ENCODE measurements around the gene ULK1. TPM values are rescaled to one million over a fixed set of nuclear protein-coding genes. Genes with fewer than 3 reads are reported as not detected.

Gene ULK1
- total and polyA plus RNA-seq, 2 of the 13 experiments (the other 11 are each of a cell fraction or from before 2014, with no cell fraction given): 2.8 to 10.1 TPM

DNA sequence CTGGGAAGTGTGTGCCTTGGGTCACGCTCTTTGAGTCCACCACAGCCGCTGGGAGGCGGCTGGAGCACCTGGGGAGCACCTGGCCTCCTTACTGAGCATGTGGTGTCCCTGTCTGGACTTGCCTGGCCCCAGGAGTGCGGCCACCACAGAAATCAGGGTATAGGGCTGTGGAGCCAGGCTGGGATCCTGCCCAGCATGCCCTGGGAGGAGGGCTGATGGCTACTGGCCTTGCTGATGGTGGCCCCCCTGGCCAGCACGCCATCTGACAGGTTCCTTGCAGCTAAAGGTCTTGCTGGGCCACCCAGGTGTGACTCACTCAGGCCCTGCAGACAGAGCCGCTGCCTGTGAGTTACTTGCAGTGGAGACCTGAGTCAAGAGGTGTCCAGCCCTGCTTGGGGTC lies 6.0 kb downstream of the ULK1 start:
- no peak for FAIRE-seq
- WGBS (ENCODE audit: low lambda C conversion rate): 100% methylated on average over 3 of the region's 6 CpGs
- no peak overlapping the region for H3K4me2 ChIP-seq (ENCODE audit: low read depth, low read length)

More for the DNA sequence above, 6.0 kb downstream of the ULK1 start:
- H3K79me2 ChIP-seq (ENCODE audit: insufficient read depth, low read length): peaks cover 10% of the 10 kb centered on the region
- no peaks in the 10 kb centered on the region for H3K27me3 ChIP-seq (ENCODE audit: control insufficient read depth in 1 of 2, insufficient read depth in 2 of 2, low read length in 2 of 2)
- ATAC-seq (no peak), DNase-seq (ENCODE audit: low spot score) (no peak)
- peaks cover 39% of the 10 kb centered on the region; the same call in 1 of the 2 replicates for H4K20me1 ChIP-seq (ENCODE audit: insufficient read depth, low read length)
- in situ Hi-C loops (cut with HindIII; ENCODE audit: extremely low pct_ligation_motif_present, low pct_unique_long_range_greater_than_20kb): no loop called here
- no peak overlapping the region for H3K4me3 ChIP-seq (replicated peaks in 1 of 3; ENCODE audit: insufficient read depth in 1 of 3, low read depth in 2 of 3, low read length in 3 of 3)
- no TSS peak for BruUV-seq (replicated peaks)
- TF ChIP-seq AGO2 (optimal IDR thresholded peaks at IDR 0.05; ENCODE audit: low read depth, low read length) (peak; percentile 28), PHF5A (CRISPR knock-in tag; IDR thresholded peaks at IDR 0.05; ENCODE audit: low read depth, unreplicated experiment) (no peak), ZFP91 (CRISPR knock-in tag; IDR thresholded peaks at IDR 0.05; ENCODE audit: borderline replicate concordance) (no peak), SP2 (CRISPR knock-in tag; IDR thresholded peaks at IDR 0.05) (no peak), CHCHD3 (CRISPR knock-in tag; IDR thresholded peaks at IDR 0.05) (no peak)
- TF ChIP-seq, protein P1, sequence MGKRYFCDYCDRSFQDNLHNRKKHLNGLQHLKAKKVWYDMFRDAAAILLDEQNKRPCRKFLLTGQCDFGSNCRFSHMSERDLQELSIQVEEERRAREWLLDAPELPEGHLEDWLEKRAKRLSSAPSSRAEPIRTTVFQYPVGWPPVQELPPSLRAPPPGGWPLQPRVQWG (CRISPR knock-in tag; IDR thresholded peaks at IDR 0.05; ENCODE audit: borderline replicate concordance, low read depth): no peak
- TF ChIP-seq, protein P2, sequence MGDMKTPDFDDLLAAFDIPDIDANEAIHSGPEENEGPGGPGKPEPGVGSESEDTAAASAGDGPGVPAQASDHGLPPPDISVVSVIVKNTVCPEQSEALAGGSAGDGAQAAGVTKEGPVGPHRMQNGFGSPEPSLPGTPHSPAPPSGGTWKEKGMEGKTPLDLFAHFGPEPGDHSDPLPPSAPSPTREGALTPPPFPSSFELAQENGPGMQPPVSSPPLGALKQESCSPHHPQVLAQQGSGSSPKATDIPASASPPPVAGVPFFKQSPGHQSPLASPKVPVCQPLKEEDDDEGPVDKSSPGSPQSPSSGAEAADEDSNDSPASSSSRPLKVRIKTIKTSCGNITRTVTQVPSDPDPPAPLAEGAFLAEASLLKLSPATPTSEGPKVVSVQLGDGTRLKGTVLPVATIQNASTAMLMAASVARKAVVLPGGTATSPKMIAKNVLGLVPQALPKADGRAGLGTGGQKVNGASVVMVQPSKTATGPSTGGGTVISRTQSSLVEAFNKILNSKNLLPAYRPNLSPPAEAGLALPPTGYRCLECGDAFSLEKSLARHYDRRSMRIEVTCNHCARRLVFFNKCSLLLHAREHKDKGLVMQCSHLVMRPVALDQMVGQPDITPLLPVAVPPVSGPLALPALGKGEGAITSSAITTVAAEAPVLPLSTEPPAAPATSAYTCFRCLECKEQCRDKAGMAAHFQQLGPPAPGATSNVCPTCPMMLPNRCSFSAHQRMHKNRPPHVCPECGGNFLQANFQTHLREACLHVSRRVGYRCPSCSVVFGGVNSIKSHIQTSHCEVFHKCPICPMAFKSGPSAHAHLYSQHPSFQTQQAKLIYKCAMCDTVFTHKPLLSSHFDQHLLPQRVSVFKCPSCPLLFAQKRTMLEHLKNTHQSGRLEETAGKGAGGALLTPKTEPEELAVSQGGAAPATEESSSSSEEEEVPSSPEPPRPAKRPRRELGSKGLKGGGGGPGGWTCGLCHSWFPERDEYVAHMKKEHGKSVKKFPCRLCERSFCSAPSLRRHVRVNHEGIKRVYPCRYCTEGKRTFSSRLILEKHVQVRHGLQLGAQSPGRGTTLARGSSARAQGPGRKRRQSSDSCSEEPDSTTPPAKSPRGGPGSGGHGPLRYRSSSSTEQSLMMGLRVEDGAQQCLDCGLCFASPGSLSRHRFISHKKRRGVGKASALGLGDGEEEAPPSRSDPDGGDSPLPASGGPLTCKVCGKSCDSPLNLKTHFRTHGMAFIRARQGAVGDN (CRISPR knock-in tag; IDR thresholded peaks at IDR 0.05): peak; percentile 18; the same call in 1 of the 2 replicates
- ChIA-PET CTCF (ENCODE audit: low intra/inter-chr PET ratio, low total read pairs) (no interaction called here), POLR2A (no interaction called here)
- no peak overlapping the region for H2AFZ ChIP-seq (ENCODE audit: low read length)
- peaks cover 9% of the 10 kb centered on the region for H3K4me1 ChIP-seq (ENCODE audit: insufficient read depth, low read length)
- H3K27ac ChIP-seq (ENCODE audit: extremely low read length, insufficient read depth, low read length): no peak overlapping the region
- intact Hi-C loops (cut with micrococcal nuclease; ENCODE audit: unreplicated experiment): no loop called here
- H3K9ac ChIP-seq (ENCODE audit: insufficient read depth, low read depth, low read length): no peak overlapping the region
- H3K36me3 ChIP-seq (replicated peaks in 1 of 2; ENCODE audit: control insufficient read depth in 1 of 2, insufficient read depth in 2 of 2, low read length in 2 of 2): peaks cover 1 to 5% of the 10 kb centered on the region in 2 experiments; a peak in 3 of 5 replicates
- no peaks in the 10 kb centered on the region for H3K9me3 ChIP-seq (ENCODE audit: low read length)

All from HepG2 (cell line).